ENCODE measurements around the gene GGCX. TPM values are rescaled to one million over a fixed set of nuclear protein-coding genes. Genes with fewer than 3 reads are reported as not detected.

Gene GGCX
- total and polyA plus RNA-seq, 2 of the 13 experiments (the other 11 are each of a cell fraction or from before 2014, with no cell fraction given) = 72.5 to 103 TPM

GRCh38 chr2:85540133-85540648 lies 21.1 kb downstream of the GGCX start:
- no peak for DNase-seq (ENCODE audit: low spot score)
- ChIA-PET CTCF (ENCODE audit: low intra/inter-chr PET ratio, low total read pairs) (no interaction called here), POLR2A (interaction anchor here (0.8 to 11.7 kb wide), 30 partner anchors 9 to 231 kb away, joined by 3 to 445 read pairs (median 14); partner anchors contain the start of genes C2orf68, ELMOD3, GGCX and RETSAT)
- TSS peak; percentile 39 for BruUV-seq (replicated peaks)
- no peak for ATAC-seq
- Histone ChIP-seq H4K20me1 (ENCODE audit: insufficient read depth, low read length) (peaks cover 38% of the 10 kb centered on the region), H3K4me3 (replicated peaks in 1 of 3; ENCODE audit: insufficient read depth in 1 of 3, low read depth in 2 of 3, low read length in 3 of 3) (peak overlapping the region; percentile 81 to 96 (median 95)), H3K4me2 (ENCODE audit: low read depth, low read length) (peak overlapping the region; percentile 91), H3K9ac (ENCODE audit: insufficient read depth, low read depth, low read length) (peak overlapping the region; percentile 99), H3K27ac (ENCODE audit: extremely low read length, insufficient read depth, low read length) (peak overlapping the region; percentile 99), H3K79me2 (ENCODE audit: insufficient read depth, low read length) (peaks cover 53% of the 10 kb centered on the region), H3K4me1 (ENCODE audit: insufficient read depth, low read length) (peaks cover 44% of the 10 kb centered on the region), H3K9me3 (ENCODE audit: low read length) (no peaks in the 10 kb centered on the region), H2AFZ (ENCODE audit: low read length) (no peak overlapping the region), H3K27me3 (ENCODE audit: control insufficient read depth in 1 of 2, insufficient read depth in 2 of 2, low read length in 2 of 2) (no peaks in the 10 kb centered on the region; a peak in 1 of 5 replicates), H3K36me3 (replicated peaks in 1 of 2; ENCODE audit: control insufficient read depth in 1 of 2, insufficient read depth in 2 of 2, low read length in 2 of 2) (peaks cover 13 to 48% of the 10 kb centered on the region in 2 experiments; a peak in 4 of 5 replicates)
- FAIRE-seq = no peak
- in situ Hi-C loops (cut with HindIII; ENCODE audit: extremely low pct_ligation_motif_present, low pct_unique_long_range_greater_than_20kb) = no loop called here
- 3% methylated on average over 11 of the region's 11 CpGs for WGBS (ENCODE audit: low lambda C conversion rate)
- intact Hi-C loops (cut with micrococcal nuclease; ENCODE audit: unreplicated experiment) = no loop called here
- TF ChIP-seq RCOR2 (CRISPR knock-in tag; IDR thresholded peaks at IDR 0.05) (0 out of 2 replicates have a peak, but pooled peaks have one; percentile 9), POLR2A (IDR thresholded peaks at IDR 0.05; ENCODE audit: insufficient read depth in 1 of 2, low read depth in 2 of 2, low read length in 2 of 2) (peak in 1 of 2 experiments; percentile 61; a peak in 1 of 4 replicates), ZNF672 (CRISPR knock-in tag; IDR thresholded peaks at IDR 0.05) (no peak), NAIF1 (CRISPR knock-in tag; IDR thresholded peaks at IDR 0.05; ENCODE audit: borderline replicate concordance) (no peak), POGZ (CRISPR knock-in tag; IDR thresholded peaks at IDR 0.05) (no peak), ZNF335 (CRISPR knock-in tag; IDR thresholded peaks at IDR 0.05) (0 out of 2 replicates have a peak, but pooled peaks have one; percentile 13), ZNF768 (CRISPR knock-in tag; IDR thresholded peaks at IDR 0.05) (no peak), ZNF775 (CRISPR knock-in tag; IDR thresholded peaks at IDR 0.05; ENCODE audit: borderline replicate concordance) (no peak), POLR2AphosphoS5 (IDR thresholded peaks at IDR 0.05; ENCODE audit: low read depth, low read length) (peak; percentile 29; the same call in 1 of the 2 replicates), CEBPG (CRISPR knock-in tag; IDR thresholded peaks at IDR 0.05) (peak; percentile 50; the same call in 1 of the 2 replicates), MAFG (CRISPR knock-in tag; IDR thresholded peaks at IDR 0.05) (0 out of 2 replicates have a peak, but pooled peaks have one; percentile 17), PAF1 (CRISPR knock-in tag; IDR thresholded peaks at IDR 0.05) (peak; percentile 3; the same call in 1 of the 2 replicates), ZNF30 (CRISPR knock-in tag; IDR thresholded peaks at IDR 0.05) (0 out of 2 replicates have a peak, but pooled peaks have one; percentile 1), ZNF563 (CRISPR knock-in tag; IDR thresholded peaks at IDR 0.05) (no peak), ZNF501 (CRISPR knock-in tag; IDR thresholded peaks at IDR 0.05) (0 out of 2 replicates have a peak, but pooled peaks have one; percentile 28), MAFK (conservative IDR thresholded peaks at IDR 0.05 in 1 of 2, IDR thresholded peaks at IDR 0.05 in 1 of 2; ENCODE audit: low read length in 2 of 2) (no peak), HNF1B (CRISPR knock-in tag; IDR thresholded peaks at IDR 0.05) (peak; percentile 2; the same call in 1 of the 2 replicates), SAFB2 (CRISPR knock-in tag; IDR thresholded peaks at IDR 0.05; ENCODE audit: borderline replicate concordance, low read depth) (0 out of 2 replicates have a peak, but pooled peaks have one; percentile 3), POLR2G (IDR thresholded peaks at IDR 0.05; ENCODE audit: low read depth, low read length) (peak; percentile 53; the same call in 1 of the 2 replicates), HIC2 (CRISPR knock-in tag; IDR thresholded peaks at IDR 0.05; ENCODE audit: low read depth) (0 out of 2 replicates have a peak, but pooled peaks have one; percentile 3), AKAP8 (CRISPR knock-in tag; IDR thresholded peaks at IDR 0.05) (peak; percentile 32; the same call in 1 of the 2 replicates), HMG20A (CRISPR knock-in tag; IDR thresholded peaks at IDR 0.05; ENCODE audit: borderline replicate concordance) (0 out of 2 replicates have a peak, but pooled peaks have one; percentile 4)

Data from HepG2 (cell line).